Lower lobe of right lung (tissue), 2 donors: ENCODE measurements around the gene PODXL2. TPM values are rescaled to one million over a fixed set of nuclear protein-coding genes. Genes with fewer than 3 reads are reported as not detected.

Source experiments
- ATAC-seq, 2 donors: fragments of 200-7000 bp; cut with Tn5 transposase; one replicate each; pipeline ENCODE4 v1.9.1; 2020 to 2022; ENCODE audit warnings: mild to moderate bottlenecking in 2 of 2, moderate library complexity in 2 of 2
- DNase-seq: peaks from one replicate; pipeline ENCODE4 v3.0.0-alpha.2; 2020
- H3K27ac ChIP-seq: fragments of 200-600 bp; one replicate; pipeline ENCODE4 v1.8.0; 2022
- H3K27me3 ChIP-seq: fragments of 200-600 bp; one replicate; pipeline ENCODE4 v1.8.0; 2022; ENCODE audit warnings: low read depth
- H3K36me3 ChIP-seq: fragments of 200-600 bp; one replicate; pipeline ENCODE4 v1.8.0; 2022; ENCODE audit warnings: mild to moderate bottlenecking
- H3K4me1 ChIP-seq: fragments of 200-600 bp; one replicate; pipeline ENCODE4 v1.8.0; 2022
- H3K4me3 ChIP-seq: fragments of 200-600 bp; one replicate; pipeline ENCODE4 v1.8.0; 2022; ENCODE audit warnings: mild to moderate bottlenecking
- H3K9me3 ChIP-seq: fragments of 200-600 bp; one replicate; pipeline ENCODE4 v1.8.0; 2022
- intact Hi-C: fragments of 100-400 bp; cut with DNase I; formaldehyde crosslinking; loops from one replicate; pipeline ENCODE4 v1.11.0; 2022
- total RNA-seq: library from RNA; stranded (reverse); fragmentation: NEBNext Ultra II Directional; extraction: Animal tissue kit (Norgen Biotek cat#: 25700); gene quantifications from one replicate; pipeline ENCODE4 v1.2.1, GENCODE V29; 2021
- TF ChIP-seq, protein P1 (sequence below): fragments of 200-600 bp; IDR thresholded peaks from one replicate; pipeline ENCODE4 v1.8.0; 2022; ENCODE audit warnings: antibody characterized with exemption, mild to moderate bottlenecking
- donor health status: DM: no; HTN: yes; CAD: no; lungs with severe emphysema.

Gene PODXL2
- total RNA-seq, 1 donor from 2014 or later: 2.2 TPM

DNA sequence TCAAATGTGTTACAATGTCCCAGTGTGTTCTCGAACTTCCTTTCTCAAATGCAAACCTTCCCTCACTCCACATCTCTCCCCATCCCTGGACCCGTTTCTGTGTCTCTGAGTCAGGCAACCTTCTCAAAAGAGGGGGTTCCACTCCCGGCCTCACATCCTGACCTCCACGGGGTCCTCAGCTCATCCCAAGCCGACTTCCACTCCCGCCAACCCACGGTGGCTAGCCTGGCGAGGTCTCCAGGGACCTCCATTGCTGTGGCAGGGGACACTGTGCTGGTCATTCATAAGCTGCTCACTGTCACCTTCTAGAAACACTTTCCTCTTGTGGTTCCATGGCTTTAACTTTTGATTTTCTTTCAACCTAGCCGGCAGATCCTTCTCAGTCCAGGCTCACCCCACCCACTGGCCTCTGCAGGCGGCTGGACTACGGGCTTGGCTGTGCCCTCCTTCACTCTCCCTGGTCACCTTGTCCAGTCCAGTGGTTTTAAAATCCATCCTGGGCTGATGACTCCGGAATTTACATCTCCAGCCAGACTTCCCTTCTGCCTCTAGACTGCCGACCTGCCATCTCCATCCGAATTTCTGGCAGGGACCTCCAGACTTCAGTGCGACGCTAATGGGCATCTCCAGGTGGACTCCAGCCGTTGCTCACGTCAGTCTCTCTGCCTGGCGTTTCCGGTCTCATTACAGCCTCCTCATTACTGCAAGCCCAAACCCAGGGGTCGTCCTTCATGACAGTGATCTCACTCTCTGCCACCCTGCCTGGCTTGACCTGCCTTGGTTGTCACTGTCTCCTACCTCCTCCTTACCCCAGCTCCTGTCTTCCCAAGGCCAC is 63.7 kb downstream of the PODXL2 start:
- H3K9me3 ChIP-seq: no peaks in the 10 kb centered on the region
- no peak for ATAC-seq
- intact Hi-C loops: no loop called here
- peaks cover 37% of the 10 kb centered on the region for H3K4me1 ChIP-seq
- peak; percentile 24 for DNase-seq
- TF ChIP-seq, protein P1, sequence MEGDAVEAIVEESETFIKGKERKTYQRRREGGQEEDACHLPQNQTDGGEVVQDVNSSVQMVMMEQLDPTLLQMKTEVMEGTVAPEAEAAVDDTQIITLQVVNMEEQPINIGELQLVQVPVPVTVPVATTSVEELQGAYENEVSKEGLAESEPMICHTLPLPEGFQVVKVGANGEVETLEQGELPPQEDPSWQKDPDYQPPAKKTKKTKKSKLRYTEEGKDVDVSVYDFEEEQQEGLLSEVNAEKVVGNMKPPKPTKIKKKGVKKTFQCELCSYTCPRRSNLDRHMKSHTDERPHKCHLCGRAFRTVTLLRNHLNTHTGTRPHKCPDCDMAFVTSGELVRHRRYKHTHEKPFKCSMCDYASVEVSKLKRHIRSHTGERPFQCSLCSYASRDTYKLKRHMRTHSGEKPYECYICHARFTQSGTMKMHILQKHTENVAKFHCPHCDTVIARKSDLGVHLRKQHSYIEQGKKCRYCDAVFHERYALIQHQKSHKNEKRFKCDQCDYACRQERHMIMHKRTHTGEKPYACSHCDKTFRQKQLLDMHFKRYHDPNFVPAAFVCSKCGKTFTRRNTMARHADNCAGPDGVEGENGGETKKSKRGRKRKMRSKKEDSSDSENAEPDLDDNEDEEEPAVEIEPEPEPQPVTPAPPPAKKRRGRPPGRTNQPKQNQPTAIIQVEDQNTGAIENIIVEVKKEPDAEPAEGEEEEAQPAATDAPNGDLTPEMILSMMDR: no peak
- H3K27ac ChIP-seq: no peak overlapping the region
- H3K27me3 ChIP-seq: no peaks in the 10 kb centered on the region
- peaks cover 37% of the 10 kb centered on the region for H3K36me3 ChIP-seq
- no peak overlapping the region for H3K4me3 ChIP-seq

DNA sequence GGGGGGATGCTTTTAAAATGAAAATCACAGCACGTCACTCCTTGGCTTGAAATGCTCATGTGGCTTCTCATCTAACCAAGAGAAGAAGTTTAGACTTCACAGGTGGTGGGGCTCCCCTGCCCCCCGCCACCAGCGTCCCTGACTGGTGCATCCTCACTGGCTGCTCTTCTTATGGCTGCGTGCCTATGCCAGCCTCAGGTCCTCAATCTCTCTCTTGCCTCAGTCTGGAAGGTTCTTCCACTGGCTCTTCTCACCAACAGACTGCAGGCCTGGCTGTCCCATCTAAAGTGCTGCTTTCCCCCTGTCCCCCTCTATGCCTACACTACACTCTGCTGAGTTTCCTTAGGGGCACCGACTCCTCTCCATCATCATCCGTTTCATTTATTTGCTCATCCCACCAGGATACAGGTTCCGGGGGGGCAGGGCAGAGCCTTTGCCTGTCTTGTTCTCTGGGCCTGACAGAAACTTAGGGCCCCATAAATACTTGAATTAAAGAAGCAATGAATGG is 64.4 kb downstream of the PODXL2 start:
- H3K36me3 ChIP-seq: peaks cover 37% of the 10 kb centered on the region
- peak; percentile 18 for DNase-seq
- peaks cover 44% of the 10 kb centered on the region for H3K4me1 ChIP-seq
- no peak overlapping the region for H3K4me3 ChIP-seq
- H3K27me3 ChIP-seq: no peaks in the 10 kb centered on the region
- TF ChIP-seq, protein P1: no peak
- no peaks in the 10 kb centered on the region for H3K9me3 ChIP-seq
- no peak overlapping the region for H3K27ac ChIP-seq
- no peak for ATAC-seq
- intact Hi-C loops: no loop called here

DNA sequence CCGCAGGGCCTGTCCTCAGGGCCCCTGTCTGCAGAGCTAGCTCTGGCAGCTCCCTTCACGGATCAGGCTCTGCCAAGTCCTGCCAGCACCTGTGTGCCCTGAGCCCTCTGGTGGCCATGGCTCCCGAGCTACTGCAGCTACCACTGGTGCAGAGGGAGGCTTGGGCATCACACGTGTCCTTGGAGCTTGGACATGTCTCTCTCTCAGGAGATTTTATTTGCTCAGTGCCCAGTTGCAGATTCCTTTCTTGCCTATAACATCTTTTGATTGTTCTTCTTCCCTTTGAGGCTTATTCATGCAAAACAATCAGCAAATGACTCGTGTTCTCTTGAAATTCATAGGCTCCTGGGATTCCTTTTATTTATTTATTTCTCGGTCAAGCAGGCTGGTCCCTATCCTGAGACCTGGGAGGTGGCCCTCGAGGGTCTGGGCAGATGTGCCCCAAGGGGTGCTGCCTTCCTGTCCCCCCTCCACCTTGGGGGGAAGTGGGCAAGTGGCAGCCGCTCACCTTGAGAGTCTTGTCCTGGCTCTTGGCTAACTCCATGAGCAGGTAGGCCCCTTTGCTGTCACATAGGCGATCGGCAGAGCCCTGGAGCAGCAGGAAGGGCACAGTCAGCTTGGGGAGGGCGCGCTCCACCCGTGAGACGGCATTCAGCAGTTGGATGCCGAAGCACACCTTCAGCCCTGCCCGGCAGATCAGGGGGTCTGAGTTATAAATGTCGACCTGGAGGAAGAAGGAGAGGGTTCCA is 65.7 kb downstream of the PODXL2 start:
- intact Hi-C loops: no loop called here
- Histone ChIP-seq H3K4me3 (no peak overlapping the region), H3K4me1 (peaks cover 54% of the 10 kb centered on the region), H3K27me3 (no peaks in the 10 kb centered on the region), H3K9me3 (no peaks in the 10 kb centered on the region), H3K27ac (no peak overlapping the region), H3K36me3 (peaks cover 37% of the 10 kb centered on the region)
- TF ChIP-seq, protein P1: peak; percentile 29
- no peak for ATAC-seq
- peak; percentile 71 for DNase-seq

DNA sequence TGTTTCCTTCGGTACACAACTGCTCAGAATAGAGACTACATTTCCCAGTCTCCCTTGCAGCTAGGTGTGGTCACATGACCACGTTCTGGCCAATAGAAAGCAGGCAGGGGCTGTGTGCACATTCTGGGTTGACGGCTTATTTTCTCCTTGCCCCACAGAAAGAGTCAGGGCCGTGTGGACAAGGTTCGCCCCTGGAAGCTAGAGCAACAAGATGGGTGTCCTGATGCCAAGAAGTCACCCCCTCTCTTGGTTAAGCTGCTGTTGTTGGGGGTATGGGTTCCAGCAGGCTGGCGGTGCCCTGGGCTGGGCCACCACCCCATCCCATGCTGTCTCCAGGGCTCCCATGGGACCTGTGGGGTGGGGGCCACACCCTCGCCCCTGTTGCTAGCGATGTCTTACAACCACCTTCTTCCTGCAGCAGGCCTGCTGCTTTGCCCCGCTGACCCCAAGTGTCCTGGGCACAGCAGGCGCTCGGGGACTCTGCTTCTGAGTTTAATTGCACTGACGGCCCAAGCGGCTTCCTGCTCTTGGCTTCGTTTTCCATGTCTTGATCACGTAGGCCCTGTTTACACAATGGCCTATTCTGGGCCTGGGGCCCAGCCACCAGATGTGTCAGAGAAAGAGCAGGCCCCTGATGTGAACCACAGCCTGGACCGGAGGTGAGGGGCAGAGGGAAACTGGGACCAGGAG is 68.7 kb downstream of the PODXL2 start:
- Histone ChIP-seq H3K27me3 (no peaks in the 10 kb centered on the region), H3K9me3 (no peaks in the 10 kb centered on the region), H3K27ac (peak overlapping the region; percentile 84), H3K4me3 (peak overlapping the region; percentile 22), H3K36me3 (peaks cover 23% of the 10 kb centered on the region), H3K4me1 (peaks cover 65% of the 10 kb centered on the region)
- peak; percentile 76 for DNase-seq
- intact Hi-C loops: no loop called here
- TF ChIP-seq, protein P1: no peak
- peak; percentile 76 to 82 for ATAC-seq

DNA sequence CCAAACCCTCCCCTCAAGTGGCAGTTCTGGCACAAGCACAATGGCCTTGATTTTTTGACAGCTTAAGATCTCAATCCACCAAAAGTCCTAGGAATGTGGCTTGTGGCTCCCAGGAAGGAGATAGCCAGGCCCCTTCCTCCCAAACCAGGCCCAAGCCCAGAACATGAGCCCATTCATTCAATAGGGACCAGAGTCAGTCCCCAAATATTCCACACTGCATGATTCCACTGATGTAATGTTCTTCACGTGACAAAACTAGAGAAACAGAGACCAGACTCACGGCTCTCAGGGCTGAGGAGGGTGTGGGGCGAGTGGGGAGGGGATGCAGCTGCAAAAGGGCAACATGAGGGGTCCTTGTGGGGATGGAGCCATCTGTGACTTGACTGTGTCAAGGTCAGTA is 69.3 kb downstream of the PODXL2 start:
- intact Hi-C loops: no loop called here
- H3K9me3 ChIP-seq: no peaks in the 10 kb centered on the region
- peaks cover 17% of the 10 kb centered on the region for H3K36me3 ChIP-seq
- no peak overlapping the region for H3K4me3 ChIP-seq
- TF ChIP-seq, protein P1: no peak
- H3K27ac ChIP-seq: peak overlapping the region; percentile 84
- H3K4me1 ChIP-seq: peaks cover 69% of the 10 kb centered on the region
- peak; percentile 9 for DNase-seq
- ATAC-seq: no peak
- no peaks in the 10 kb centered on the region for H3K27me3 ChIP-seq
